ENCODE data around the gene RMC1. TPM values are rescaled to one million over a fixed set of nuclear protein-coding genes. Genes with fewer than 3 reads are reported as not detected.

RMC1 gene
- total RNA-seq, 1 experiment from 2014 or later, result 38.4 TPM

- ATAC-seq (no peak), DNase-seq (ENCODE audit: low read depth, low spot score) (no peak)
- no peak overlapping the region; the same call in 1 of the 2 replicates for H3K4me2 ChIP-seq (ENCODE audit: low read length)
- H3K27me3 ChIP-seq (ENCODE audit: insufficient read depth, low read length), result no peaks in the 10 kb centered on the region
- H3K4me3 ChIP-seq (replicated peaks in 1 of 2; ENCODE audit: low read depth in 1 of 2, low read length in 2 of 2), result no peak overlapping the region
- ChIA-PET CTCF (interaction anchor here (3.3 kb wide), 1 partner anchor 154 kb away, joined by 11 read pairs; no protein-coding TSS in a partner anchor), POLR2A (no interaction called here), RAD21 (ENCODE audit: low non-redundant PET in 1 of 2, low total read pairs in 2 of 2, uncharacterized antibody in 2 of 2, unreplicated experiment in 2 of 2) (no interaction called here)
- H2AFZ ChIP-seq (ENCODE audit: low read depth, low read length, poor library complexity, severe bottlenecking), result no peak overlapping the region
- intact Hi-C loops (cut with micrococcal nuclease), result no loop called here
- no peaks in the 10 kb centered on the region for H3K9me2 ChIP-seq (ENCODE audit: insufficient read depth)
- no peaks in the 10 kb centered on the region for H4K20me1 ChIP-seq (ENCODE audit: insufficient read depth)
- H3K4me1 ChIP-seq (ENCODE audit: control insufficient read depth in 1 of 2, insufficient read depth in 2 of 2, low read length in 2 of 2), result peaks cover 18 to 33% of the 10 kb centered on the region in 2 experiments
- TF ChIP-seq POLR2A (IDR thresholded peaks at IDR 0.05; ENCODE audit: borderline replicate concordance, extremely low read depth, insufficient read depth, insufficient read length) (no peak), YY1 (IDR thresholded peaks at IDR 0.05; ENCODE audit: extremely low read depth, insufficient replicate concordance, low read depth, low read length) (no peak), ELF1 (IDR thresholded peaks at IDR 0.05; ENCODE audit: borderline replicate concordance, low read depth) (no peak), JUND (IDR thresholded peaks at IDR 0.05) (no peak)
- peaks cover 28 to 29% of the 10 kb centered on the region in 2 experiments for H3K36me3 ChIP-seq (ENCODE audit: control insufficient read depth in 1 of 2, insufficient read depth in 2 of 2, low read length in 2 of 2)
- peak overlapping the region; percentile 44; the same call in 1 of the 2 replicates for H3K27ac ChIP-seq (ENCODE audit: low read depth, low read length)
- BruUV-seq (replicated peaks), result no TSS peak
- H3K79me2 ChIP-seq (ENCODE audit: insufficient read depth, low read length), result no peaks in the 10 kb centered on the region
- no peaks in the 10 kb centered on the region for H3K9me3 ChIP-seq (ENCODE audit: control insufficient read depth in 1 of 2, insufficient read depth in 1 of 2, low read depth in 1 of 2, low read length in 2 of 2)
- H3K9ac ChIP-seq (ENCODE audit: low read length), result no peak overlapping the region
These were observed 45.4 kb downstream of the RMC1 start for GRCh38 chr18:23548719-23549118.

- no peak for ATAC-seq
- no TSS peak for BruUV-seq (replicated peaks)
- H3K79me2 ChIP-seq (ENCODE audit: insufficient read depth, low read length), result no peaks in the 10 kb centered on the region
- intact Hi-C loops (cut with micrococcal nuclease), result no loop called here
- H3K4me2 ChIP-seq (ENCODE audit: low read length), result no peak overlapping the region
- ChIA-PET POLR2A (no interaction called here), RAD21 (ENCODE audit: low non-redundant PET in 1 of 2, low total read pairs in 2 of 2, uncharacterized antibody in 2 of 2, unreplicated experiment in 2 of 2) (no interaction called here), CTCF (interaction anchor here (0.7 kb wide), 1 partner anchor 694 kb away, joined by 3 read pairs; no protein-coding TSS in a partner anchor)
- H3K27me3 ChIP-seq (ENCODE audit: insufficient read depth, low read length), result no peaks in the 10 kb centered on the region
- no peaks in the 10 kb centered on the region for H3K9me2 ChIP-seq (ENCODE audit: insufficient read depth)
- no peak overlapping the region for H2AFZ ChIP-seq (ENCODE audit: low read depth, low read length, poor library complexity, severe bottlenecking)
- H3K9me3 ChIP-seq (ENCODE audit: control insufficient read depth in 1 of 2, insufficient read depth in 1 of 2, low read depth in 1 of 2, low read length in 2 of 2), result no peaks in the 10 kb centered on the region
- H3K36me3 ChIP-seq (ENCODE audit: control insufficient read depth in 1 of 2, insufficient read depth in 2 of 2, low read length in 2 of 2), result peaks cover 33 to 36% of the 10 kb centered on the region in 2 experiments
- DNase-seq (ENCODE audit: low read depth, low spot score), result no peak
- H3K4me3 ChIP-seq (replicated peaks in 1 of 2; ENCODE audit: low read depth in 1 of 2, low read length in 2 of 2), result no peak overlapping the region
- H3K9ac ChIP-seq (ENCODE audit: low read length), result no peak overlapping the region
- no peak overlapping the region for H3K27ac ChIP-seq (ENCODE audit: low read depth, low read length)
- H3K4me1 ChIP-seq (ENCODE audit: control insufficient read depth in 1 of 2, insufficient read depth in 2 of 2, low read length in 2 of 2), result peaks cover 18 to 33% of the 10 kb centered on the region in 2 experiments
- no peaks in the 10 kb centered on the region for H4K20me1 ChIP-seq (ENCODE audit: insufficient read depth)
- TF ChIP-seq ATF3 (IDR thresholded peaks at IDR 0.05) (no peak), RAD21 (IDR thresholded peaks at IDR 0.05; ENCODE audit: low read depth) (no peak), EZH2phosphoT487 (IDR thresholded peaks at IDR 0.05; ENCODE audit: borderline replicate concordance) (no peak), CBX3 (IDR thresholded peaks at IDR 0.05; ENCODE audit: low read depth) (no peak), POLR2A (IDR thresholded peaks at IDR 0.05; ENCODE audit: borderline replicate concordance, extremely low read depth, insufficient read depth, insufficient read length) (no peak), SP1 (IDR thresholded peaks at IDR 0.05; ENCODE audit: low read depth) (no peak), EZH2 (IDR thresholded peaks at IDR 0.05) (no peak), SRF (IDR thresholded peaks at IDR 0.05; ENCODE audit: low read depth) (no peak), FOSL1 (IDR thresholded peaks at IDR 0.05; ENCODE audit: low read depth) (no peak), POLR2AphosphoS5 (IDR thresholded peaks at IDR 0.05; ENCODE audit: low read depth, low read length) (no peak)
These were observed 47.6 kb downstream of the RMC1 start for GRCh38 chr18:23550898-23551297.

Data from HCT116 (cell line).